ENCODE results near the gene MAP2K7.

DNA sequence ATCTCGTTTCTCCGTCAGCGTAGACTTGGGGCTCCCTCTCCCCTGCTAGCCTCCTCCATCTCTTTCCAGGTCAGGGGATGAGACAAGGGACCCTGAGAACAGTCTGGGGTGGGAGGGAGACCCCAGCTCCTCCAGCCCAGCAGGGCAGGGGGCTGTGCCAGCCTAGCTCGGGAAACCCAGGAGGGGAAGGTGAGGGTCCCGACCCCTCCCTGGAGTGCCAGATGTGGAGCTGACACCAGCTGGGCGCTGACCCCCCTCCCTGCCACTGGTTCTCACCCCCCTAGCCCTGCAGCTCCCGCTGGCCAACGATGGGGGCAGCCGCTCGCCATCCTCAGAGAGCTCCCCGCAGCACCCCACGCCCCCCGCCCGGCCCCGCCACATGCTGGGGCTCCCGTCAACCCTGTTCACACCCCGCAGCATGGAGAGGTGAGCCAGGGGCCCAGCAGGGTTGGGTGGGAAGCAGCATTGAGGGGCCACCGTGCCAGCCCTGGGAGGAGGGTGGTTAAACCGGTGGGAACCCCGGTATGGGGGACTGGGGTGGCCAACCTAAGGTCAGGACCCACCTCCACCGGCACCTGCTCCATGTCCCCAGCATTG, 5.9 kb downstream of the MAP2K7 start:
- TF ChIP-seq, protein P1, sequence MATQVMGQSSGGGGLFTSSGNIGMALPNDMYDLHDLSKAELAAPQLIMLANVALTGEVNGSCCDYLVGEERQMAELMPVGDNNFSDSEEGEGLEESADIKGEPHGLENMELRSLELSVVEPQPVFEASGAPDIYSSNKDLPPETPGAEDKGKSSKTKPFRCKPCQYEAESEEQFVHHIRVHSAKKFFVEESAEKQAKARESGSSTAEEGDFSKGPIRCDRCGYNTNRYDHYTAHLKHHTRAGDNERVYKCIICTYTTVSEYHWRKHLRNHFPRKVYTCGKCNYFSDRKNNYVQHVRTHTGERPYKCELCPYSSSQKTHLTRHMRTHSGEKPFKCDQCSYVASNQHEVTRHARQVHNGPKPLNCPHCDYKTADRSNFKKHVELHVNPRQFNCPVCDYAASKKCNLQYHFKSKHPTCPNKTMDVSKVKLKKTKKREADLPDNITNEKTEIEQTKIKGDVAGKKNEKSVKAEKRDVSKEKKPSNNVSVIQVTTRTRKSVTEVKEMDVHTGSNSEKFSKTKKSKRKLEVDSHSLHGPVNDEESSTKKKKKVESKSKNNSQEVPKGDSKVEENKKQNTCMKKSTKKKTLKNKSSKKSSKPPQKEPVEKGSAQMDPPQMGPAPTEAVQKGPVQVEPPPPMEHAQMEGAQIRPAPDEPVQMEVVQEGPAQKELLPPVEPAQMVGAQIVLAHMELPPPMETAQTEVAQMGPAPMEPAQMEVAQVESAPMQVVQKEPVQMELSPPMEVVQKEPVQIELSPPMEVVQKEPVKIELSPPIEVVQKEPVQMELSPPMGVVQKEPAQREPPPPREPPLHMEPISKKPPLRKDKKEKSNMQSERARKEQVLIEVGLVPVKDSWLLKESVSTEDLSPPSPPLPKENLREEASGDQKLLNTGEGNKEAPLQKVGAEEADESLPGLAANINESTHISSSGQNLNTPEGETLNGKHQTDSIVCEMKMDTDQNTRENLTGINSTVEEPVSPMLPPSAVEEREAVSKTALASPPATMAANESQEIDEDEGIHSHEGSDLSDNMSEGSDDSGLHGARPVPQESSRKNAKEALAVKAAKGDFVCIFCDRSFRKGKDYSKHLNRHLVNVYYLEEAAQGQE (IDR thresholded peaks at IDR 0.05; ENCODE audit: low read depth) = no peak
- TF ChIP-seq TCF7L2 (IDR thresholded peaks at IDR 0.05; ENCODE audit: borderline replicate concordance, extremely low read depth, insufficient read depth, insufficient read length) = no peak
- TF ChIP-seq RAD21 (IDR thresholded peaks at IDR 0.05; ENCODE audit: low read depth) = no peak
- TF ChIP-seq POLR2A (IDR thresholded peaks at IDR 0.05; ENCODE audit: borderline replicate concordance, extremely low read depth, insufficient read depth, insufficient read length) = no peak
- TF ChIP-seq, protein P2, sequence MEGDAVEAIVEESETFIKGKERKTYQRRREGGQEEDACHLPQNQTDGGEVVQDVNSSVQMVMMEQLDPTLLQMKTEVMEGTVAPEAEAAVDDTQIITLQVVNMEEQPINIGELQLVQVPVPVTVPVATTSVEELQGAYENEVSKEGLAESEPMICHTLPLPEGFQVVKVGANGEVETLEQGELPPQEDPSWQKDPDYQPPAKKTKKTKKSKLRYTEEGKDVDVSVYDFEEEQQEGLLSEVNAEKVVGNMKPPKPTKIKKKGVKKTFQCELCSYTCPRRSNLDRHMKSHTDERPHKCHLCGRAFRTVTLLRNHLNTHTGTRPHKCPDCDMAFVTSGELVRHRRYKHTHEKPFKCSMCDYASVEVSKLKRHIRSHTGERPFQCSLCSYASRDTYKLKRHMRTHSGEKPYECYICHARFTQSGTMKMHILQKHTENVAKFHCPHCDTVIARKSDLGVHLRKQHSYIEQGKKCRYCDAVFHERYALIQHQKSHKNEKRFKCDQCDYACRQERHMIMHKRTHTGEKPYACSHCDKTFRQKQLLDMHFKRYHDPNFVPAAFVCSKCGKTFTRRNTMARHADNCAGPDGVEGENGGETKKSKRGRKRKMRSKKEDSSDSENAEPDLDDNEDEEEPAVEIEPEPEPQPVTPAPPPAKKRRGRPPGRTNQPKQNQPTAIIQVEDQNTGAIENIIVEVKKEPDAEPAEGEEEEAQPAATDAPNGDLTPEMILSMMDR (IDR thresholded peaks at IDR 0.05 in 2 of 3, conservative IDR thresholded peaks at IDR 0.05 in 1 of 3; ENCODE audit: borderline replicate concordance in 1 of 3, insufficient read depth in 1 of 3, low read depth in 2 of 3, low read length in 2 of 3) = no peak
- TF ChIP-seq ELF1 (IDR thresholded peaks at IDR 0.05; ENCODE audit: borderline replicate concordance, low read depth) = no peak
- no peak for TF ChIP-seq EGR1 (IDR thresholded peaks at IDR 0.05; ENCODE audit: low read depth)
- TF ChIP-seq EZH2 (IDR thresholded peaks at IDR 0.05) = no peak

Measured in HCT116 (cell line).